Hematopoietic multipotent progenitor cell treated with erythropoietin and hydrocortisone succinate and interleukin-3 and kit ligand, for 8 days (in vitro differentiated cells): ENCODE results near the gene MEGF6.

Source experiments
- DNase-seq: peaks from one replicate; pipeline ENCODE4 v3.0.0-alpha.2; 2015

The MEGF6 gene

DNA sequence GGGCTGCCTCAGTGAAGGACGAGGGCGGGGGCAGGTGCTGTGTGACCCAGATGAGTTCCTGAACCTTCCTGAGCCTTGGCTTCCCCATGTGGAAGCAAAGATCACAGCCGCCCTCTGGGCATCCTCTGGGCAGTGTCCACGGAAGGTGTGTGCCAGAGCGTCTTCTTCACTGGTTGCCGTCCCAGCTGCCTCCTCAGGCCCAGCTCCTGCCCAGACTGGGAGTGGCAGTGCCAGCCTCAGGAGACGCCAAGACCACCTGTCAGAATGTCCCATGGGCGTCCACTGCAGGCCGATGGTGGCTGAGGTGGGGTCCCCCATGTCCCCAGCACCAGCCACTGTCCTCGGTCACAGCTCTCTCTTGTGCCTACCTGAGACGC is 146.7 kb downstream of the MEGF6 start:
- DNase-seq = no peak

DNA sequence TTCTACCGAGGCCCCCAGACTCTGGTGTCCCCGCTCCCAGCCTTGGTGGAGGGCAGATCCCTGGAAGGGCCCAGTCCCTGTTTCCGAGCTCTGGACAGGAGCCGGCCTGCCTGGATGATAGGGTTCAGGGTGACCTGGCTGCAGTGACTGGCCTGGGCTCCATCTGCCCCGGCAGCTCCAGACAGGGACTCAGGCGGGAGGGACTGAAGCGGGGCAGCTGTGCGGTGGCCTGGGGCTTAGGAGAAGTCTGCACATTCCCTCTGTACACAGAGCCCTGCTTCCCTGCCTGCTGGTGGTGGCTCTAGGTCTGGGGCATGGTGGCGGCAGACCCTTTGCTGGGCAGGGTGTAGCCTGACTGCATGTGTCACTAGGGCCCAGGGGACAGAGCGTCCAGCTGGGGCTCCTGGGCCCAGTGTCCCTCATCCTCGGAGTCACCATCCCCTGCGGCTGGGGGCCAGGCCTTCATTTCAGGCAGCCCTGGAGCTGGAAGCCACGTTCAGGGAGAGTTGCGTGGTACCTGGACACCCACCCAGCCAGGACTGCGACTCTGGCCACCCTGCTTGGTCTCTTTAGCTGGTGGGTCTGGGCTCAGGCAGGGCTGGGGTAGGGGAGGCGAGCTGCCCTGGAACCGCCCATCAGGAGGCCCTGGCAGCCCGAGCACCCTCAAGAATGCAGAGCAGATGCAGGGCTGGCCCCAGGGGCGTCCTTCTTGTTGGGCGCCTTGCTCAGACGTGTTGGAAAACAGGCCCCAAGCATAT is 147.2 kb downstream of the MEGF6 start:
- DNase-seq = no peak

DNA sequence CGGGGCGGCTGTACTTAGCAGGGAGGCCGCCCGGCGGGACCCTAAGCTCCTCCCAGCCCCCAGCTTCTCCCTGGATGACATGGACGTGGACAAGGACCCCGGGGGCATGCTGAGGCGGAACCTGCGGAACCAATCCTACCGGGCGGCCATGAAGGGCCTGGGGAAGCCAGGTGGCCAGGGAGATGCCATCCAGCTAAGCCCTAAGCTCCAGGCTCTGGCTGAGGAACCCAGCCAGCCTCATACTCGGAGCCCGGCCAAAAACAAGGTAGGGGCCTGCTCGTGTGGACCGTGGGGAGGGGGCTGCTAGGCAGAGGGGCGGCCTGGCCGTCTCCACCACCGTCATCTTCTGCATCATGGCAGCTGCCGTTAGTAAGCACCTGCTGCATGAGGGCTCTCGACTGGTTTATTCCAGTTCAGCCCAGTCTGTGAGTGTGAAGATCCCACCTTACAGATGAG is 147.9 kb downstream of the MEGF6 start:
- no peak for DNase-seq

- no peak for DNase-seq
Measured at GRCh38 chr1:3463013-3463385, 148.3 kb downstream of the MEGF6 start.

DNA sequence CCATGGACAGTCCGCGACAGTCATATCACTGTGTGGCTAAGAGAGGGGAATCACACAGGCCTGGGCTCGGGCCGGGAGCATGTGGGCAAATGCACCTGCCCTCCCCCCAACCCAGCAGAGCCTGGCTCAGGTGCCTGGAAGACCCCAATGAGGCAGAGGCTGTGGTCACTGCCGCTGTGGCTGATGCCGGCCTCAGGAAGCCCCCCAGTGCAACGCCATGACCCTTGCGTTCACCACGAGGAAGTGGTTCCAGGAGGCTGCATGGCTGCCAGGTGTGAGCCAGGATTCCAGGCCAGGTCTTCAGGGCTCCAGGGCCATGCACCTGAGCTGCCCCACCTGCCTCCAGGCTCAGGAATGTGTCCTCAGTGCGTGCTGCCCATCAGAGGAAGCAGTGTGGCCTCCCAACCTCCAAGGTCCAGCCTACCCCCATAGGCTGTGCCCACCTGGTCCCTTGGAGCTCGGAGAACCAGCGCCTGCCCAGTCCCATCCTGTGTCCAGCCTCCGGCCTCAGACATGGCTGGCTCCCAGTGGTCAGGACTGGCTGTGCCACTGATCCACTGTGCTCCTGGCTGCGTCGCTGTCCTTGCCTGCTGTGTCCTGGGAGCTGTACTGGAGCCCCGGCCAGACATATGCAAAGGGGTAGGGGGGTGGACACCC is 148.8 kb downstream of the MEGF6 start:
- no peak for DNase-seq

GRCh38 chr1:3461934-3462275 is 149.4 kb downstream of the MEGF6 start:
- DNase-seq = no peak

GRCh38 chr1:3461238-3461933 is 149.9 kb downstream of the MEGF6 start:
- no peak for DNase-seq

GRCh38 chr1:3460672-3461131 is 150.6 kb downstream of the MEGF6 start:
- no peak for DNase-seq

DNA sequence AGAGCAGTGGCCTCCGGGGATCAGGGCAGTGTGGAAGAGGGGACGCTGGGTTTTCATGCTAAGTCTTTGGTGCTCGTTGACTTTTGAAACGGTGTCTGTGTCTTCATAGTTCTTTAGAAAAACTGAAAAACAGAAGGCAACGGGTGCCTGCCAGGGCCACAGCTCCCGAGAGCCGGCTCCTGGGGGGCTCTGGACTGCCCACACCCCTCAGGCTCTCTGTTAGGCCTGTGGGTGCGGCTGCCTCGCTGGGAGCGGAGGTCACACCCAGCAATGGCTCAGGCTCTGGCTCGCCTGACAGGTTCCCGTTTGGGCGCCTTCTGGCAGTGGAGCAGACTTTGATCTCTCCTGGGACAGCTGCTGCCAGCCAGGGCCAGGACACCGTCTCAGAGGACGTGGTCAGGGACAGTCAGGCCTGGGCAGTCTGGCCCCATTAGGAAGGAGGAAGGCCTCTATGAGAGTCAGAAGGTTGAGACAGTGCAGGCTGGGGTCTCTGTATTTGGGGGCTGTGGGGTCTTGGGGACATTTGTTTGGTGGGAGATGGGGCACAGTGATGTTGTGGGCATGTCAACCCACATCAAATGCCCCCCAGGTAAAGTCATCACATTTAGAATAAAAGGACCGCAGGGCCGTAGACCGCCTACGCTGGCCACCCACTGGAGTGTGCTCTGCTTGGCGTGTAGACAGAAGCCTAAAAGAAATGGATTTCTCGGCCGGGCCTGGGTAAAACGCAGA is 151.2 kb downstream of the MEGF6 start:
- no peak for DNase-seq

- DNase-seq = no peak
Measured at GRCh38 chr1:3459051-3459908, 152.0 kb downstream of the MEGF6 start.

- DNase-seq = no peak
Measured at GRCh38 chr1:3457910-3458883, 153.1 kb downstream of the MEGF6 start.

DNA sequence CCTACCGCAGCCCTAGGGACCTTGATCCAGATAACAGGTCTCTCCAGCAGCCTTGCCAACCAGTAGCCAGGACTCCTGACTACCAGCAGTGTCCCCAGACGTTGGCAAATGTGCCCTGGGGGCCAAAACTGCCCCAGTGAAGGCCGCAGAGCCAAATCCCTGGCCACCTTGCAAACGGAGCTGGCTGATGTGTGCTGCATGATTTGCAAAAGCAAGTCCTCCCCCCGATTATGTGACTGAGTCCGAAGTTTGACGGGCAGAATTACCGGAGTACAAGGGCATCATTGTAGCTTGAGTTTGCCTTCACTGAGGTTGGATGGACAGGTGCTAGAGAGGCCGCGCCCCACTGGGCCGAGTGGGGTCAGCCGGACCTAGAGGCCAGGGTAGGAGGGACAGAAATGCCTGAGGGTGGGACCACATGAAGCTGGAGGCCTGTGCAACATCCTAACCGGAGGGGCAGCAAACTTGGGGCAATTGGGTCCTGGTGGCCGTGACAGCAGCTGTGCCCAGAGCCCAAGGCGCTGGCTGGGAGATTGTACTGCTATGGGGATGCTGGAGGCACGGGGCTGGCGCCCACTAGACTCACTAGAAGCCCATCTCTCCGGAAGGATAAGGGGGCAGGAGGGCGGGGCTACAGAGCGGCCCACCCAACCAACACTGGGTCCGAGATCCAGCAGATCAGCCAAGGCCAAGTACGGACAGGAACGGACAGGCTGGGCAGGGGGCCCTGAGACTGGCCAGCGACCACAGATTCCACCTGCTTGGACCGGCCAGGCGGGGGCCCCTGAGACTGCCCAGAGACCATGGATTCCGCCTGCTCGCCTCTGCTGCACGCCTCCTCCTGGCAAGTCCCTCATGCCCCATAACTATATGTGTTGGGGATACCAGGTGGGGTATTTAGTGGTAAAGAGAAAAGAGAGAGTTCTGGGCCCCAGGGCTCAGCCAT is 154.1 kb downstream of the MEGF6 start:
- no peak for DNase-seq

- no peak for DNase-seq
Measured at GRCh38 chr1:3456449-3456963, 154.8 kb downstream of the MEGF6 start.

DNA sequence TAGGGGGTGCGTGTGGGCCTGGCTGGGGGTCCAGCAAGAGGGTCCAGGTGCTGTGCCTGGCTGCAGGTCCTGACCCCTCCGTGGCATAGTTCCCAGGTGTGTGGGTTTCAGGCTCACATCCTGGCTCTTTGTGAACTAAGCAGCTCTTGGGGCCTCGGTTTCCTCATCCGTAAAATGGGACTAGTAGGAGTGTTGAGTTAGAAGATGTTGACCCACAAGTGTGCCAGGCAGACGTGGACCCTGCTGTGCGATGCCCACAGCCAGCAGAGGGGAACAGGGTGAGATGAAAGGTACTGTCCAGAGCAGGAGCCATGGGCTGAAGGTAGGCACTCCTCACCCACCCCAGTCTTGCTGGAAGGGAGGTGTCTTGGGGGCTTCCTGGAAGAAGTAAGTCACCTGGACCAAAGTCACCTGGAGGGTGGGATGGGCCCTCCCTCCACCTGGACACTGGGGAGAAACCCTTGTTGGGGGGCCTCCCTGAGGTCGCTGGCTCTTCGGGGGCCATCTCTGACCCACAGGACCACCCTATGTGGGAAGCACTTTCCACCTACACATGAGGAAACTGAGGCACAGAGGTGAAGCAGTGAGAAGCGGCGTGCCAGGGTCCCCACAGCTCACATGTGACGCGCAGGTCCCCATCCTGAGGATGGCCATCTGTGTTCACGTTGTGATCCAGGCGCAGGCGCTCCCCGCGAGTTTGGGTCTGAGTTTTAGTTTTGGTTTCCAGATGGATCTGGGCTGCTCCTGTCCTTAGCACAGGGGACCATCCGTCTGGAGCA is 155.4 kb downstream of the MEGF6 start:
- DNase-seq = no peak

GRCh38 chr1:3454811-3455618 is 156.3 kb downstream of the MEGF6 start:
- no peak for DNase-seq

DNA sequence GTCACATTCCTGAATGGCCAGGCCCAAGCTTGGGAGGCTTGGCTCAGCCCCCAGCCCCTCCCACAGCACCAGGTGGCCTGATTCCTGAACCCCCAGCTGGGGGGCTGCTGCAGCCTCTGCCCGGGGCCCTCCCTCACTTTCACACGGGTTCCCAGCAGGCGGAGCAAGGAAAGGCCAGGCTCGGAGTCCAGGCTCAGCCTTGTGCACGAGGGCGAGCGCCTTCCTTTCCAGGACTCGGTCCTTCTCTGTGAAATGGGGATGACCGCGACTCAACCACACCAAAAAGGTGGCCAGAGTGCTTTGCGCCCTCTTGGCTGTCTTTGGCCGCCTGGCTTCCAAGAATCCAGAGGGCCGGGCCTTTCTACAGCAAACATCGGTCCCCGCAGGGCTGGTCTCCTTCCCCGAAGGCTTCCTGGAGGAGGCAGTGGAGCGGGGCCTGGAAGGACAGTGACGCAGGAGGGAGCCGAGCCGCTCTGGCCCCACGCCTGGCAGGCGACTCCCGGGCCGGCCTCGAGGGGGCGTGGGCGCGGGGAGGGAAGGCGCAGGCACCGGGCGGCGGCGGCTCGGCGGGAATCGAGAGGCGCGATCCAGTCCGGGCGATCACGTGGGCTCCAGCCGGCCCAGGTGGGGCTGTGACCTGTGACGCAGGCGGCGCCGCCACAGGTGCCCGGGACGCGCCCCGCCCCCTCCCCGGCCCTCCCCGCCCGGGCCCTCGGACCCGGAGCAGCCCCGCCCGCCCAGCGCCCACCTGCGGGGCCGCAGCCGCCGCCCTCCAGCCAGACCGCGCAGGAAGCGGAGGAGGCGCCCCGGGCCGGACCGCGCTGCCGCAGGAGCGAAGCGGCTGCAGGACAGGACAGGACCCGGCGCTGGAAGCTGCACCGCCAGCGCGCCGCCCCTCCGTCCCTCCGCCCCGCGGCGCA is 157.2 kb downstream of the MEGF6 start, which contains the start of gene ARHGEF16:
Gene ARHGEF16 (plus strand): TSS at position 775 of the 920 bp plus-strand sequence. CDS start 8,420 bp downstream, outside the sequence.
- DNase-seq = peak; percentile 4
